ENCODE measurements around the gene CMTM3.

- TF ChIP-seq CTCF (IDR thresholded peaks at IDR 0.05), result no peak
- TF ChIP-seq ZFX (IDR thresholded peaks at IDR 0.05; ENCODE audit: borderline replicate concordance), result no peak
Observed at GRCh38 chr16:66649636-66650205, 45.2 kb downstream of the CMTM3 start.
